Pancreas (tissue), 10 donors: ENCODE results near the gene USO1. TPM values are rescaled to one million over a fixed set of nuclear protein-coding genes. Genes with fewer than 3 reads are reported as not detected.

Experiments
- ATAC-seq, 4 donors: fragments of 200-7000 bp; cut with Tn5 transposase; one replicate each; pipeline versions ENCODE4 v1.8.0 to v1.9.1; 2020; ENCODE audit warnings: mild to moderate bottlenecking in 4 of 4, moderate library complexity in 4 of 4
- DNase-seq, 6 donors: peaks; one replicate each; pipeline ENCODE4 v3.0.0-alpha.2; 2020
- FAIRE-seq: peaks from 2 replicates; lab custom pipeline; 2012; peaks lifted over from hg19 to GRCh38; lab: Jason Lieb, UNC
- H3K27ac ChIP-seq, 4 donors: fragments of 200-600 bp; sonication (generic); 1 replicate in 3 of 4; 2 replicates in 1 of 4; pipeline versions ENCODE4 v1.5.0 to v1.8.0; 2020
- H3K27me3 ChIP-seq, 4 donors: fragments of 200-600 bp; one replicate each; pipeline ENCODE4 v1.8.0; 2021
- H3K36me3 ChIP-seq, 3 donors: fragments of 200-600 bp; sonication (generic) in 1 of 3; one replicate each; pipeline versions ENCODE4 v1.5.0 to v1.8.0; 2020 to 2021
- H3K4me1 ChIP-seq, 3 donors: fragments of 200-600 bp; one replicate each; pipeline ENCODE4 v1.8.0; 2021
- H3K4me3 ChIP-seq, 4 donors: fragments of 200-600 bp; sonication (generic) in 2 of 4; one replicate each; pipeline versions ENCODE4 v1.5.0 to v1.8.0; 2020 to 2021
- H3K9me3 ChIP-seq, 4 donors: fragments of 200-600 bp; one replicate each; pipeline ENCODE4 v1.8.0; 2021
- WGBS, 2 donors: extraction: QIAGEN DNeasy Blood & Tissue Kit; methylation state at CpG; one replicate each; pipeline ENCODE4 v1.1.7; 2013; 5-methylcytosine and 5-hydroxymethylcytosine counted together
- intact Hi-C, 3 donors: fragments of 100-400 bp; cut with DNase I; formaldehyde crosslinking; loops; one replicate each; pipeline versions ENCODE4 v1.11.1 to v1.14.2; 2022
- polyA plus RNA-seq, 2 donors: library from polyadenylated mRNA; stranded (reverse); fragments of 200-250 nt; gene quantifications; one replicate each; pipeline ENCODE4 v1.2.3, GENCODE V29; 2013
- total RNA-seq, 6 donors: library from RNA; stranded (reverse); fragmentation: NEBNext Ultra II Directional in 4 of 6; extraction: Animal tissue kit (Norgen Biotek cat#: 25700) in 4 of 6; gene quantifications; one replicate each; pipeline versions ENCODE4 v1.2.1 to v1.2.4, GENCODE V29; 2021 to 2023
- TF ChIP-seq, protein P1 (sequence below), 4 donors: fragments of 200-600 bp; sonication (generic) in 3 of 4; IDR thresholded peaks; one replicate each; pipeline versions ENCODE4 v1.5.0 to v1.8.0; 2021; ENCODE audit warnings: antibody characterized with exemption in 4 of 4
- donor health status: healthy with polysubstance abuse.
- donor health status: DM: no; HTN: no; CAD: no; lungs with moderate emphysema.
- donor health status: DM: no; HTN: no; CAD: no.
- donor health status: control.
- donor health status: control.
- donor health status: Bipolar disorder and iron deficiency.
- donor health status: DM: yes; HTN: yes; CAD: no.
- donor health status: DM: no; HTN: no; CAD: no.
- donor health status: DM: no; HTN: no; CAD: no.
- donor health status: DM: yes; HTN: yes; CAD: no.

The USO1 gene
- total and polyA plus RNA-seq, 8 donors: 31.2 to 58.2 (median 51.4) TPM

DNA sequence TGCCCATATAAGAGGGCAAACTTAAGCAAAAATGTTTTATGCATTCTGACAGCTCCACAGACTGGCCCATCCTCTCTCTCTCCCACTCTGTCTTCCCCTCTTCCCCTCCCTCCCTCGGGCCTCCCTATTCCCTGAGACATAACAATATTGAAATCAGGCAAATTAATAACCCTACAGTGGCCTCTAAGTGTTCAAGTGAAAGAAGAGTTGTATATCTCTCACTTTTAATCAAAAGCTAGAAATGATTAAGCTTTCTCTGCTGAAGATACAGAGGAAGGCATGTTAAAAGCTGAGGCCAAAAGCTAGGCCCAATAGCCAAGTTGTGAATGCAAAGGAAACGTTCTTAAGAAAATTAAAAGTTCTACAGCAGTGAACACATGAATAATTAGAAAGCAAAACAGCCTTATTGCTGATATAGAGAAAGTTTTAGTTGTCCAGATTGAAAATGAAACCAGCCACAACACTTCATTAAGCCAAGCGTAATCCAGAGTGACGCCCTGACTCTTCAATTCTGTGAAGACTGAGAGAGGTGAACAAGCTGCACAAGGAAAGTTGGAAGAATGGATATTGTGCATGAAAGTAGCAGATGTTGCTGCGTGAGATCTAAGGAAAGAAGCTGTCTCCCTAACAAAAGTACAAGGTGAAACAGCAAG lies 54.9 kb downstream of the USO1 start:
- Histone ChIP-seq H3K27me3 (no peaks in the 10 kb centered on the region), H3K4me1 (no peaks in the 10 kb centered on the region), H3K9me3 (no peaks in the 10 kb centered on the region), H3K4me3 (no peak overlapping the region), H3K27ac (no peak overlapping the region), H3K36me3 (peaks cover 3 to 71% (median 21%) of the 10 kb centered on the region in 3 donors)
- 81 to 84% methylated on average over 5 of the region's 5 CpGs for WGBS, 2 donors
- intact Hi-C loops: no loop called here
- TF ChIP-seq, protein P1, sequence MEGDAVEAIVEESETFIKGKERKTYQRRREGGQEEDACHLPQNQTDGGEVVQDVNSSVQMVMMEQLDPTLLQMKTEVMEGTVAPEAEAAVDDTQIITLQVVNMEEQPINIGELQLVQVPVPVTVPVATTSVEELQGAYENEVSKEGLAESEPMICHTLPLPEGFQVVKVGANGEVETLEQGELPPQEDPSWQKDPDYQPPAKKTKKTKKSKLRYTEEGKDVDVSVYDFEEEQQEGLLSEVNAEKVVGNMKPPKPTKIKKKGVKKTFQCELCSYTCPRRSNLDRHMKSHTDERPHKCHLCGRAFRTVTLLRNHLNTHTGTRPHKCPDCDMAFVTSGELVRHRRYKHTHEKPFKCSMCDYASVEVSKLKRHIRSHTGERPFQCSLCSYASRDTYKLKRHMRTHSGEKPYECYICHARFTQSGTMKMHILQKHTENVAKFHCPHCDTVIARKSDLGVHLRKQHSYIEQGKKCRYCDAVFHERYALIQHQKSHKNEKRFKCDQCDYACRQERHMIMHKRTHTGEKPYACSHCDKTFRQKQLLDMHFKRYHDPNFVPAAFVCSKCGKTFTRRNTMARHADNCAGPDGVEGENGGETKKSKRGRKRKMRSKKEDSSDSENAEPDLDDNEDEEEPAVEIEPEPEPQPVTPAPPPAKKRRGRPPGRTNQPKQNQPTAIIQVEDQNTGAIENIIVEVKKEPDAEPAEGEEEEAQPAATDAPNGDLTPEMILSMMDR (IDR thresholded peaks at IDR 0.05): no peak
- FAIRE-seq: no peak
- DNase-seq: no peak
- ATAC-seq: no peak

DNA sequence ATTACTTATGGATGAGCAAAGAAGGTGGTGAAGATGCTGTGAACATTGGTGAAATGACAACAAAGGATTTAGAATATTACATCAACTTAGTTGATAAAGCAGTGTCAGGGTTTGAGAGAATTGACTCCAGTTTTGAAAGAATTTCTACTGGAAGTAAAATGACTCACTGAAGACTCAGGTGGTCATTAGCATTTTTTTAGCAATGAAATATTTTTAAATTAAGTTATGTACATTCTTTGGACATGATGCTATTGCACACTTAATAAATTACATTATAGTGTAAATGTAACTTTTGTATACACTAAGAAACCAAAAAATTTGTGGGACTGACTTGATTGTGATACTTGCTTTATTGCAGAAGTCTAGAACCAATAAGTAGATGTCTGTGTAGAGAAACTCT lies 56.9 kb downstream of the USO1 start:
- DNase-seq: no peak
- FAIRE-seq: no peak
- Histone ChIP-seq H3K9me3 (no peaks in the 10 kb centered on the region), H3K27me3 (no peaks in the 10 kb centered on the region), H3K4me1 (peaks cover 5 to 8% (median 6%) of the 10 kb centered on the region in 3 donors), H3K36me3 (peaks cover 3 to 50% (median 5%) of the 10 kb centered on the region in 3 donors), H3K27ac (no peak overlapping the region), H3K4me3 (no peak overlapping the region)
- no peak for ATAC-seq
- TF ChIP-seq, protein P1 (IDR thresholded peaks at IDR 0.05): no peak
- intact Hi-C loops: no loop called here

DNA sequence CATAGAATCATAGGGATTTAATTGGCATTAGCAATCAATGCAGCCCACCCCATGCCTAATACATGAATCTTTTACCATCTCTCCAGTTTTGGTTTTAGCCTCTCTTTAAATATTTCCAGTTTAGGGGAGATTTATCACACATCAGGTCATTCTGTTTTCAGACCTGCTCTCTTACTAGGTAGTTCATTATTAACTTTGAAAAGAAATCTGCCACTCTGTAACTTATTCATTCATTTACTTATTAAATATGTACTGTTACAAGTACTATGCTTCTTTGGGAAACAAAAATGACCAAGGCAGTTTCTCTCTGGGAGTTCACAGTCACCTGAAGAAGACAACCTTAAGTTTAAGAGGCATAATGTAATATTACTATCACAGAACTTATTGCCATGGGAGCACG lies 62.1 kb downstream of the USO1 start:
- 76 to 78% methylated on average over 1 of the region's 1 CpG for WGBS, 2 donors
- TF ChIP-seq, protein P1 (IDR thresholded peaks at IDR 0.05): no peak
- Histone ChIP-seq H3K36me3 (peaks cover 0 to 35% (median 6%) of the 10 kb centered on the region in 3 donors), H3K4me3 (no peak overlapping the region), H3K9me3 (no peaks in the 10 kb centered on the region), H3K27me3 (no peaks in the 10 kb centered on the region), H3K27ac (peak overlapping the region in 3 of 4 donors; percentile 22 to 38 (median 32)), H3K4me1 (peaks cover 7 to 15% (median 11%) of the 10 kb centered on the region in 3 donors)
- DNase-seq: no peak
- intact Hi-C loops: no loop called here
- peak; percentile 30 to 73 (median 47) for ATAC-seq
- no peak for FAIRE-seq

DNA sequence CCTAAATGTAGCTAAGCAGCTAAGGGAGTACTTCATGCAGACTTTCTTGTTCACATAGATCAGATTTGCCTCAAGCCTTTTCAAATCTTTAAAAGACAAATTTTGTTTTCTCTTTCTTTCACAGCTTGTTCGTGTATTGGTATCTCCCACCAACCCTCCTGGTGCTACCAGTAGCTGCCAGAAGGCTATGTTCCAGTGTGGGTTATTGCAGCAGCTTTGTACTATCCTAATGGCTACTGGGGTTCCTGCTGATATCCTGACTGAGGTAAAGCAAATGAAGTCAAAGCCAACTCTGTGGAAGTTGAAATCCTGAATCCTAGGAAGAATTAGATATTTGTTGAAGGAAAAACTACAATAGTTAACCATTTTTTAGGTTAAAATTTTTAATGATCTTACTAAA lies 62.6 kb downstream of the USO1 start:
- Histone ChIP-seq H3K4me1 (peaks cover 7 to 15% (median 11%) of the 10 kb centered on the region in 3 donors), H3K27ac (peak overlapping the region in 3 of 4 donors; percentile 22 to 38 (median 32)), H3K9me3 (no peaks in the 10 kb centered on the region), H3K27me3 (no peaks in the 10 kb centered on the region), H3K4me3 (no peak overlapping the region), H3K36me3 (peaks cover 0 to 32% (median 9%) of the 10 kb centered on the region in 3 donors)
- FAIRE-seq (no peak), DNase-seq (no peak), ATAC-seq (peak in 1 of 4 donors; percentile 53)
- WGBS, 2 donors: 41 to 44% methylated on average over 1 of the region's 1 CpG
- intact Hi-C loops: no loop called here
- TF ChIP-seq, protein P1 (IDR thresholded peaks at IDR 0.05): no peak

DNA sequence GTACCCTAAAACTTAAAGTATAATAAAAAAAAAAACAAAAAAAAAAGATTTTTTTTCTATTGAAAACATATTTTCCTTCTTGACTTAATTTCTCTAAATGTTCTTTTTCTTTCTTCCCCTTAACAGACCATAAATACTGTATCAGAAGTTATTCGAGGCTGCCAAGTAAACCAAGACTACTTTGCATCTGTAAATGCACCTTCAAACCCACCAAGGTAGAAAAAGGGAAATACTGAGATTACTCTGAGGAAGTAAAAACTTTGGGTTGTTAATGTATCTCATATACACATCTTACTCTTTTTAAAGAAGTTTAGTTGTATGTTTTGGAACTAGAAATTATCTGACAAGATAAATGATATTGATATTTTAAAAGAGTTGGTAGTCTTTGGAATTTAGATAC lies 65.6 kb downstream of the USO1 start:
- no peak for FAIRE-seq
- Histone ChIP-seq H3K9me3 (no peaks in the 10 kb centered on the region), H3K36me3 (peaks cover 0 to 17% (median 8%) of the 10 kb centered on the region in 3 donors), H3K4me1 (peaks cover 7 to 15% (median 11%) of the 10 kb centered on the region in 3 donors), H3K27ac (no peak overlapping the region), H3K27me3 (no peaks in the 10 kb centered on the region), H3K4me3 (no peak overlapping the region)
- no peak for DNase-seq
- intact Hi-C loops: no loop called here
- WGBS, 2 donors: 72 to 81% methylated on average over 1 of the region's 1 CpG
- TF ChIP-seq, protein P1 (IDR thresholded peaks at IDR 0.05): no peak
- ATAC-seq: no peak
